Ramos (cell line): ENCODE results near the gene APOBEC4.

ENCODE experiments used
- in situ Hi-C: fragments of 300-500 bp; cut with MboI; formaldehyde crosslinking; loops from one replicate; pipeline ENCODE4 v1.14.3; 2022; ENCODE audit warnings: low sequenced_read_pairs; ENCODE audit not compliant: unreplicated experiment

APOBEC4 gene

GRCh38 chr1:183609313-183609712 lies 43.8 kb downstream of the APOBEC4 start:
- in situ Hi-C loops, result no loop called here

DNA sequence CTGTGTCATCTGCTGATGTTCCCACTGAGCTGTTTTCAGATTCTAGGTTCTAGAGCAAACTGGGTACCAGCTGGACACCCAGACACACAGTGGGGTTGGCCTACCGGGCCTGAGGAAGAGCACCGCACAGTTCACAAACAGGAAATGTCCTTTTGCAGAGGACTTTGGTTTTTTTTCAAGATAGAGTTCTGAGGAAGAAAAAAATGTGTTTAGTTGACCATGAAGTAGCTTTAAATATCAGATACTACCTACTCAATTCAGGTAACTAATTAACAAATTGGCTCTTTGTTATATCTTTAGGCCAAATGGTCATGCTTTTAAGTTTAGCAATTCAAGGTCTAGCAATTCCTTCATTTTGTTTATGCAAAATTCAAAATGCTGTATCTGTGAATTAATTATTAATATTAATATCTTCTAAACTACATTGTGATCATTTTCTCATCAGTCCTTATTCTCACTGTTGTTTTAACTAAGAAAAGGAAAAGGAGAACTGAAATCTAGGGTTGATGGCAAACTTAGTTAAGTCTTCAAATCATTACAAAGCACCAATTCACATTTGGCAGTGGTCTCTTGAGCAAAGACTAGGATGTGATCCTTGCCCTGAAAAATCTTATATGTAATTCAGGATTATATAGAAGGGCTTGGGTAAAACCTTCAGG lies 45.7 kb downstream of the APOBEC4 start:
- in situ Hi-C loops, result no loop called here

- in situ Hi-C loops, result no loop called here
Observed at GRCh38 chr1:183605904-183606303, 47.2 kb downstream of the APOBEC4 start.

DNA sequence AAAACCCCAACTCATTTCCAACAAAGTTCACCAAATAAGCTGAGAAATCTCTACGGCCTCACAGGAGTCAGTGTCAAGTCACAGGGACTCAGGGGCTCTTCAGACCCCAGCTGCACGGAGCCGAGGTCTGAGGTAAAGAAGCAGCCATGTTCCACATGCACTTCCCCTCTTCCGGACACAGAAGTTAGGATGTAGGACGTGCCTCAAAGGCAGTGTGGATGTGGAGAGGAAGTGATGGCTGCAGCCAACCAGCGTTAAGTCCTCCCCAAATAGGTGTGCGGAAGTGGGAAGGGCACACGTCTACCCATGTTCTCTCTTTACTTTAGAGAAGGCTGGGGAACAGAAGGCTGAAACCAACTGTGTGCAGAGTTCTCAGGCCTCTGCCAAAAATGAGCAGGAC lies 48.3 kb downstream of the APOBEC4 start:
- in situ Hi-C loops, result no loop called here

DNA sequence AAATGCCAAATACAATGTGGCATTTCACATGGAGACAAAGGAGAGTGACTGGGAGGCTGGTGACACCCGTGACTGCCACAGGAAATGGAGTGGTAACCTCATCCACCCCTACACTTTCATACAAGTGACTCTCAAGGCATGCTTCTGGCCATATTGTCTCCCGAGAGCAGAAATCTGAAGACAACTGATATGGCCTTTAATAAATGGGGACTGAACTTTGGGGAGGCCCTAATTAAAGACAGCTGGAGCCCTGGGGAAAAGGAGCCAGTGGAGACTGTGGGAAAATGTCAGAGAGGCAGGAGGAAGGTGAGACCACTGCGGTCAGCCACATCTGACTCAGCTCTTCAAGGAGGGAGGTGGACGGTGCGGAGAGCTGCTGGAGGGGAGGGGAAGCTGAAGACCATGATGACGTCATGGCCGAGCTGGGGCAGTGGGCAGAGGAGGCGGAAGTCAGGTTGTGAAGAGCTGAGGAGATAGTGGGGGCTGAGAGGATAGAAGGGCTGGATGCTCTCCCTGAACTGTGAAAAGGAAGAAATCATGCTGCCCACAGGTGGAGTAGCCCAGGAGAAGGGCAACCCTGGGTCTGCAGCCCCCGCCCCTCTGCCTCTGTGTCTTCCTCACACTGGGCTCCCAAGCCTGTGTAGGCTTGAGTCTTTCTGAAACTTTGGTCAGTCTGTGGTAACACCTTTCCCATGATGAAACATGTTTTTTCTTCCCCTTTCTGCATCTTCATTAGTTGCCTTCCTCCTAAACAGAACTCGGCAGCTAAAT lies 48.9 kb downstream of the APOBEC4 start:
- in situ Hi-C loops, result no loop called here

DNA sequence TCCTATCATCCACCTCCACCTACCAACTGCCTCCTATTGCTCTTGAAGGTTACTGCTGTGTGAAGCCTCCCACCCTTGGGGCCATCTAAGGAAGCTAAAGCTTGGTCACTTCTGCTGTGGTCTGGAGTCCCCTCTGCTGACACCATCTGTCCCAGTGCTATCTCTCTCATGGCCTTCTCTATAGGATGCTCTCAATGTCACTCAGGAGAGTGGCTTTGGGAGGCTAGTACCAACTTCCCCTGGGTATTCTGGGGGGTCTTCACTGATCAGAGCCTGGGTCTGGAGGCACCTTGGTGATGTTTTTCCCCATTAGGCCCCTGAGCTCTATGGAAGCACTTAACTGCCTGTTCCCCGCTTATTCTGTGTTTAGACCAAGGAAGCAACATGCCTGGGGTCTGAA lies 50.6 kb downstream of the APOBEC4 start:
- in situ Hi-C loops, result no loop called here

DNA sequence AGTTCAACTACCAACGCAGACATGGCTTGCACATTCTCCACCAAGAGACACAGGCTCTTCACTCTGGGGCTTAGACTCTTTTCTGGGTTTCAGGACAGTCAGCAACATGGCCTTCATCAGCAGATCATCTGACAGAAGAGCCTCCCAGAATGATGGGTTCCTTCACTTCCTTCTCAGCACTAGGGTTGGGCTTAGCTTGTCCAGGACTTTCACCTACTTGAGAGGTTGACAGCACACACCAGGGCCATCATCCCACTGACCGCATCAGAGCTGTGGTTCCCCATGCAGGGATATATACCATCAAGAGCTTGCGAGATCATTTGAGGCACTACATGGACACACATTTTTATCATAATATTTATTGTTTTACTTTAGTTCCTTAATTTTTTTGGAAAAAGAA lies 52.5 kb downstream of the APOBEC4 start:
- in situ Hi-C loops, result no loop called here

- in situ Hi-C loops, result no loop called here
Observed at GRCh38 chr1:183600136-183600535, 53.0 kb downstream of the APOBEC4 start.

- in situ Hi-C loops, result no loop called here
Observed at GRCh38 chr1:183598386-183598785, 54.7 kb downstream of the APOBEC4 start.

DNA sequence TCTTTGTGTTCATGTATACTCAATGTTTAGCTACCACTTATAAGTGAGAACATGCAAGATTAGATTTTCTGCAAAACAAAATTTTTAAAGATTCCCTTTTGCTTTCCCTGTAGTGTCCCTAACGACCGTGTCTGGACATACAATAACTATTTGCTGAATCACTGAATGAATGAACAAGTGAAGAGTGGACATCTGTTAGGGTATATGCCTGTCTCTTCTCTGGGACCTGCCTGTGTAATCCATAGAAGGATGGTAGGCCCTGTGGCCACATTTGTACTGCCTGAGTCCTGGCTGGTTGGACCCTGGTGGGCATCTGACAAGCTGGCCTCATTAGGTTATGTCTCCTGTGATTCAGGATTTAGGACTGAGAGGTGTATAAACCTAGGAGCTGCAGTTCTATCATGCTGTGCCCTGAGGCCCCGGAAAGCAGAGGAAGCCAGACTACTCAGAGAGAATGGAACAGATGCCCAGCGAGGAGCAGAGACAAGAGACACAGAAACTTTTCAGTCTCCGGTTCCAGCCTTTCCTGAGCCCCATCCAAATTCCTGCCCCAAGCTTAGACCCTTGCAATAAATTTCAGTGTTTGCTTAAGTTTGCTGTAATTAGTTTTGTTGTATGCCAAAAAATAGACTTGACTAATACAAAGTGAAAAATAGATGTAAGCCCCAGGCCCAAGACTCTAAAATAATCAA lies 55.3 kb downstream of the APOBEC4 start:
- in situ Hi-C loops, result no loop called here

- in situ Hi-C loops, result no loop called here
Observed at GRCh38 chr1:183596500-183596899, 56.6 kb downstream of the APOBEC4 start.
